Measurements from ENCODE around the gene KCNIP3. TPM values are rescaled to one million over a fixed set of nuclear protein-coding genes. Genes with fewer than 3 reads are reported as not detected.
A peak's percentile ranks its signal among the peaks of the same experiment; 100 is the strongest.

Gene KCNIP3
- total RNA-seq, 1 donor from 2014 or later = under 0.01 TPM

DNA sequence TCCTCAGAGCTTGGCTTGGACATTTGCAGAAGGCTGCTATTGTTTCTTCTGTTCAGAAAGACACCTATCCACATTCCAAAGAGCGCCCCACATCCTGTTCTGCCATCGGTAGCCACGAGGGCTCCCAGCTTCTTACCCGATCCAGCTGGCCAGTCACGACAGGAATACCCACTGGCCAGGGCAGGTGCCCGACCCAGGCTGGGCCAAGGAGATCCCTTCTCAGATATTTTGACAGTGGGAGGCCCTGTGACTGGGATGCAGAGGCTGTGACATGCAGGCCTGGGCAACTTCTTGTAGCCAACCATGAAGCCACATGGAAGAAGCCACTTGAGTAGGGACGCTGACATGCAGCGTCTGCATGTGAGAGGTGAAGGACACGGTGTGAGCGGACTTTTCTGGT, 34.5 kb downstream of the KCNIP3 start:
- Histone ChIP-seq H3K27me3 (ENCODE audit: control insufficient read depth, insufficient read depth, low read length) (no peaks in the 10 kb centered on the region), H3K4me3 (ENCODE audit: low read depth, low read length) (no peak overlapping the region), H3K36me3 (ENCODE audit: control insufficient read depth, insufficient read depth, low read length) (no peaks in the 10 kb centered on the region)
- FAIRE-seq (no peak), DNase-seq (ENCODE audit: low read depth) (no peak)
- TF ChIP-seq, protein P1, sequence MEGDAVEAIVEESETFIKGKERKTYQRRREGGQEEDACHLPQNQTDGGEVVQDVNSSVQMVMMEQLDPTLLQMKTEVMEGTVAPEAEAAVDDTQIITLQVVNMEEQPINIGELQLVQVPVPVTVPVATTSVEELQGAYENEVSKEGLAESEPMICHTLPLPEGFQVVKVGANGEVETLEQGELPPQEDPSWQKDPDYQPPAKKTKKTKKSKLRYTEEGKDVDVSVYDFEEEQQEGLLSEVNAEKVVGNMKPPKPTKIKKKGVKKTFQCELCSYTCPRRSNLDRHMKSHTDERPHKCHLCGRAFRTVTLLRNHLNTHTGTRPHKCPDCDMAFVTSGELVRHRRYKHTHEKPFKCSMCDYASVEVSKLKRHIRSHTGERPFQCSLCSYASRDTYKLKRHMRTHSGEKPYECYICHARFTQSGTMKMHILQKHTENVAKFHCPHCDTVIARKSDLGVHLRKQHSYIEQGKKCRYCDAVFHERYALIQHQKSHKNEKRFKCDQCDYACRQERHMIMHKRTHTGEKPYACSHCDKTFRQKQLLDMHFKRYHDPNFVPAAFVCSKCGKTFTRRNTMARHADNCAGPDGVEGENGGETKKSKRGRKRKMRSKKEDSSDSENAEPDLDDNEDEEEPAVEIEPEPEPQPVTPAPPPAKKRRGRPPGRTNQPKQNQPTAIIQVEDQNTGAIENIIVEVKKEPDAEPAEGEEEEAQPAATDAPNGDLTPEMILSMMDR (IDR thresholded peaks at IDR 0.05; ENCODE audit: insufficient read depth, low read length, severe bottlenecking) = no peak

DNA sequence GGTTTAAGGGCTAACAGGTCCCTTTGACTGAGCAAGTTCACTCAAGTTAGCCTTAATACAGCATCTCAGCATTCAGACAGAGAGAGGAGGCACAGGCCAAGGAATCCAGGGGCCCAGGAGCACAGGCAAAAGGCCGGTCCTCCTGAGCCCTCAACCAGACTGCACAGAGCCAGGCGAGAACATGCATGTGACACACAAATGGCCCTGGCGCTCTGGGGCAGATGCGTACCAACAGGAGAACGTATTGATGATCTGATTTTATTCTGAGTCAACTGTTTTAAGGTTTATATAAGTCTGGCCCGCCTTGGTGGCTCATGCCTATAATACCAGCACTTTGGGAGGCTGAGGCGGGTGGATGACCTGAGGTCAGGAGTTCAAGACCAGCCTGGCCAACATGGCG, 34.9 kb downstream of the KCNIP3 start:
- H3K27me3 ChIP-seq (ENCODE audit: control insufficient read depth, insufficient read depth, low read length) = no peaks in the 10 kb centered on the region
- no peaks in the 10 kb centered on the region for H3K36me3 ChIP-seq (ENCODE audit: control insufficient read depth, insufficient read depth, low read length)
- TF ChIP-seq, protein P1 (IDR thresholded peaks at IDR 0.05; ENCODE audit: insufficient read depth, low read length, severe bottlenecking) = no peak
- H3K4me3 ChIP-seq (ENCODE audit: low read depth, low read length) = no peak overlapping the region
- FAIRE-seq (no peak), DNase-seq (ENCODE audit: low read depth) (no peak)

DNA sequence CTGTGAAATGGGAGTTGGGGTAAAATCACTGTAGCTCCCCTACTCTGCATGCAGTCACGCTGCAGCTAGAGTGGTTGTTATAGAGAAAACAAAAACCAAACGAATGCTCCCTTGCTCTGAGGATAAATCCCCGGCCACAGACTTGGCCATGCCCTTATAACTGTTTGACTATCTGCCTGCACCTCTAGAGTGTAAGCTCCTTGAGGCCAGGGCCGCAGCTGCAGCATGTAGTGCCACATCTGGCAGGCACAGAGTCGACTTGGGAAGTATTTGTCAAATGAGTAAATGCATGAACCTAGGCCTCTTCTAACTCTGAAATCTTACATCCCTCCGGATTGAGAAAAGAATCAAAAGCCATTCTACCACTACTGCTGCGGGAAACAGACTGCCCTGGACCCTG, 35.9 kb downstream of the KCNIP3 start:
- DNase-seq (ENCODE audit: low read depth) = no peak

DNA sequence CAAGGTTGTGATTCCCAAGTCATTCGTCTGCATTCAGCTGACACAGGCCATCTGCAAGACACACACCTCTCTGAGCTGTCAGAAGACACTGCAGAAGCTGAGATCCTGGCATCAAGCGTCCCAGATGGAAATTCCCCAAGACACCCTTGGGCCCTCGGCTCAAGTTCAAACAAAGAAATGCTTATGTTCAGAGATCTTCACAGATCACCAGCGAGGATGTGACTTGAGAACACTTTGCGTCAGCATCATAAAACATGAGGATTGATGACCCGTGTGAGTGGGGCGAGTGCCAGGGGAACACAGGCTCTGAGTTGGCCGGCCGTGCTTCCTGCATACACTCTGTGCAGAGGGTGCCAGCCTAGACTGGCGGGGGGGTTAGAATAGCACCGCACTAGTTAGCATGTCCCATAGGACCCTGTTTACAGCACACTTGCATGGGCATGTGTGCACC, 36.8 kb downstream of the KCNIP3 start:
- TF ChIP-seq, protein P1 (IDR thresholded peaks at IDR 0.05; ENCODE audit: insufficient read depth, low read length, severe bottlenecking) = no peak
- Histone ChIP-seq H3K36me3 (ENCODE audit: control insufficient read depth, insufficient read depth, low read length) (no peaks in the 10 kb centered on the region), H3K4me3 (ENCODE audit: low read depth, low read length) (no peak overlapping the region), H3K27me3 (ENCODE audit: control insufficient read depth, insufficient read depth, low read length) (no peaks in the 10 kb centered on the region)
- DNase-seq (ENCODE audit: low read depth) (peak; percentile 96), FAIRE-seq (peak; percentile 95)

More for the DNA sequence above, 35.9 kb downstream of the KCNIP3 start:
- FAIRE-seq = no peak
- no peaks in the 10 kb centered on the region for H3K27me3 ChIP-seq (ENCODE audit: control insufficient read depth, insufficient read depth, low read length)
- no peaks in the 10 kb centered on the region for H3K36me3 ChIP-seq (ENCODE audit: control insufficient read depth, insufficient read depth, low read length)
- TF ChIP-seq, protein P1 (IDR thresholded peaks at IDR 0.05; ENCODE audit: insufficient read depth, low read length, severe bottlenecking) = no peak
- H3K4me3 ChIP-seq (ENCODE audit: low read depth, low read length) = no peak overlapping the region

DNA sequence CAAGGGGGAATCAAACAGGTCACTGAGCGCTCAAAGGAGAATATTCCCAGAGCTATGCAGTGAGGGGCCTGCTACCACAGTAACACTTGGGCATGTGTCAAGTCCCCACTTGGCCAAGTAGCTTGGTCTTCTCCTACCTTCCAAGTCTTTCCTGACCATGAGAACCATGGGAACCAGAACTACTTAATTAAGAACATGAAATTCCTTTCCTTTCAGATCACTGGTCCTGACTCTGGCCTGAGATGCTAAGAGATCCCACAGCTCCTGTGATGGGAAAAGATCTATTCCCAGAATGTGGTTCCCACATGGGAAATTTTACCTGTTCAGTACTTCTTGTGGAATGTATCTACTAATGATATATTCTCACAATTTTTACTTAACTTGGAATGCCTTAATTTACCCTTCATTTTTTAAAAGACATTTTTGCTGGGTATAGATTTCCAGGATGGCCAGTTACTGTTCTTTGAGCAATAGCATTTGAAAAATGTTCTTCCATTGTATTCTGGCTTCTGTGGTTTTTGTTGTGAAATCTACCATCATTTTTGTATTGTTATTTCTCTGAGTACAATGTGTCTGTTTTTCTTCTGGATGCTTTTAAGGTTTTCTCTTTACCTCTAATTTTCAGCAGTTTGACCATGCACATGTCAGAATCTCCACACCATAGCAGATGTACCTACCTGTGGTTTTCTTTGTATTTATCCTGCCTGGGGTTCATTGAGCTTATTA, 37.9 kb downstream of the KCNIP3 start:
- DNase-seq (ENCODE audit: low read depth) = peak; percentile 15
- Histone ChIP-seq H3K27me3 (ENCODE audit: control insufficient read depth, insufficient read depth, low read length) (no peaks in the 10 kb centered on the region), H3K36me3 (ENCODE audit: control insufficient read depth, insufficient read depth, low read length) (no peaks in the 10 kb centered on the region), H3K4me3 (ENCODE audit: low read depth, low read length) (no peak overlapping the region)
- FAIRE-seq = no peak
- TF ChIP-seq, protein P1 (IDR thresholded peaks at IDR 0.05; ENCODE audit: insufficient read depth, low read length, severe bottlenecking) = no peak

DNA sequence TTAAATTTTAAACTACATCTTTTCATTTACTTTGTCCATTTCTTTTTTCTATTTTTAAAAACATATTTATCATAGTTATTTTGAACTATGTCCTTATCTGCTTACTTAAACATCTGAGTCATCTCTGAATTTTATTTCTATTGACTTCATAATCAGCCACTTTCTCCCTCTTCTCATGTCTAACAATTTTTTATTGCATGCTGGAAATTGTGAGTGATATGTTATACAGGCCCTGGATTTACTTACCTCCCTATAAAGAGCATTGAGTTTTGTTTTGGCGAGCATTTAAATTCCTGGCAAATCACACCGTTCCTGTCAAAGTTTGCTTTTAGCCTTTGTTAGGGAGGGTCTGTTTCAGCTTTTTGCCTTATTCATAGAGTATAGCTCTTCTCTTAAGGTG, 39.3 kb downstream of the KCNIP3 start:
- TF ChIP-seq, protein P1 (IDR thresholded peaks at IDR 0.05; ENCODE audit: insufficient read depth, low read length, severe bottlenecking) = no peak
- Histone ChIP-seq H3K36me3 (ENCODE audit: control insufficient read depth, insufficient read depth, low read length) (no peaks in the 10 kb centered on the region), H3K4me3 (ENCODE audit: low read depth, low read length) (no peak overlapping the region), H3K27me3 (ENCODE audit: control insufficient read depth, insufficient read depth, low read length) (no peaks in the 10 kb centered on the region)
- DNase-seq (ENCODE audit: low read depth) = no peak
- no peak for FAIRE-seq

Measured in bronchial epithelial cell (primary cell).